OCI-M1 (cell line): ENCODE results near the gene NHP2.

Experiments
- DNase-seq: peaks from one replicate; lab custom pipeline; 2025; lab: John Stamatoyannopoulos, UW

NHP2 gene

DNA sequence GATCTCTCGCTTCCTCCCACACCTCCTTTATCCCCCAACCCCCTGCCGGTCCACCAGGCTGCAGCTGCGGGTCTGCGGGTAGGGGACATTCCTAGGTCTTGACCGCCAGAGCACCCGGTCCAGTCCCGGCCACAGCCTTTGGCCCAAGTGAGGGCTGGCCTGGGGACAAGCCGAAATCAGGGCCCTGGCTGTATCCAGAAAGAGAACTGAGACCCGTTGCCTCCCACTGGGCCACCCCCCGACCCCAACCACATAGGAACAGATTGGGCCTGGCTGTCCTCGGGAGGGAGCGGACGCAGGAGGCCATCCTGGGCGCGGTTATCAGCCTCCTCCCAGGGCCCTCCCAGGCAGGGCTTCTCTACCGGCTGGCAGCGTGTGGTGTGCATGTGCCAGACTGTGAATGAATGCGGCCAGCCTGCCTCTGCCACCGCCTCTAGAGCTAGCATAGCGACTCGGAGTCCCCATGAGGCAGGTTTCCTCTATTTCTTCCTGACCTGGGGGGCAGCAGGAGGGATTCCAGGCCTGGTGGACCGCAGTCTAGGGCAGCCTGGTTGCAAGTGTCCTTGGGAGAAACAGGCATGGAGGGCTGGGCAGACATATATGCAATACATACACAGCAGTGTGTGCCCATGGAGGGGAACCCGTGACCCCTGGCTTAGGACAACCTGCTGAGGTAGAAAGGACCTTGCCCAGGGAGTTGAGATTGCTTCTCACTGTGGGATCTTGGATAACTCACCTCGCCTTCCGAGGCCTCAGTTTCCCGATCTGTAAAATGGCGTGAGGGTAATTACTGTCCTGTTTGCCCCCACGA lies 39.2 kb downstream of the NHP2 start:
- DNase-seq, result no peak

DNA sequence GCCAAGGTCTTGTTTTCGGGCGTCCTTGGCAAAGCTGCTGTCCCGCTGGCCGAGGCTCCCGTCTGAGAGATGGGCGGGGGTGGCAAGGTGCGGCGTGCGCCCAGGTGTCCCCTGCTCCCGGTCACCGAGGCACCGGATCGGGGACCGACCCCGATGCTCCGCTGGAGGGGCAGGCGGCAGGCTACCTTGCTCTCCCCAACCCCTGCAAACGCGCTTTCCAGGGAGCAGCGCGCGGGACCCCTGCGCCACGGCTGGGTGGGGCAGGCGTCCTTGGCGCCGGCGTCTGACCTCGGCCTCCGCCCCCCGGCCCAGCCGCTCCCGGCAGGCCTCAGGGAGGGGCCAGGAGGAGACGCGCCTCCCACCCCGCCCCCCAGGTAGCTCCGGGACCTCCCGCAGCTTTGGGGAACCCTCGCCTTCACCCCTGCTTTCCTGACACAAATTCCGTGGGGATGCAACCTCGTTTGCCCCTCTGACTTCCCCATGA lies 39.8 kb downstream of the NHP2 start:
- DNase-seq, result no peak

DNA sequence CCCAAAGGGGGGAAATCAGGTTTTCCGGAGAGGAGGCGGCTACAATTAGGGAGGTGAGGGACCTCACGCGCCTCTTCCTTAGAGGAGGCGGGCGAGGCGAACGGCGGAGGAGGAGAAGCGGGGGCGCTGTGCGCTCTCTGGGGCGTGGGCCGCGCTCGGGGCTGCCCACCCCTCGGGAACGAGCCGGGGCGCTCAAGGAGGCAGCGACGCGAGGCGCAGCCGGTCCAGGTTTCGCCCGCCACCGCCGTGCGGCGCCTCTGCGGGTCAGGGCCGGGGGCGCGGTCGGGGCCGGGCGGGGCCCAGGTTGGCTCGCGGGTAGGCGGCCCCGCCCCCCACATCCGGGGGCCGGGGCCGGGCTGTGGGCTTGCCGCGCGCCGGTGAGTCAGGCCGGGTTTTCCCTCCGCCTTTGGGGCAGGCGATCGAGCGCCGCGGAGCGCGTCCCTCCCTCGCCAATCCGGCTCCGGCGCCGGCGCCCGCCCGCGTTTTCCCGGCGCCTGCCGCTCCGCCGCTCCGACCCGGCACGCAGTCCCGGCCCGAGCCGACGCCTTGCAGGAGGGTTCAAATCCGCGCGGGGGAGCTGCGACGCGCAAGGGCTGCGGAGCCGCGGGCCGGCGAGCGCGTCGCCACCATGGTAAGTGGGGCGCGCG lies 40.4 kb downstream of the NHP2 start, which contains the start of gene N4BP3:
TSS of gene N4BP3 (plus strand) at position 392 of the 647 bp plus-strand sequence. CDS start 6,052 bp downstream, outside the sequence.
- peak; percentile 62 for DNase-seq

DNA sequence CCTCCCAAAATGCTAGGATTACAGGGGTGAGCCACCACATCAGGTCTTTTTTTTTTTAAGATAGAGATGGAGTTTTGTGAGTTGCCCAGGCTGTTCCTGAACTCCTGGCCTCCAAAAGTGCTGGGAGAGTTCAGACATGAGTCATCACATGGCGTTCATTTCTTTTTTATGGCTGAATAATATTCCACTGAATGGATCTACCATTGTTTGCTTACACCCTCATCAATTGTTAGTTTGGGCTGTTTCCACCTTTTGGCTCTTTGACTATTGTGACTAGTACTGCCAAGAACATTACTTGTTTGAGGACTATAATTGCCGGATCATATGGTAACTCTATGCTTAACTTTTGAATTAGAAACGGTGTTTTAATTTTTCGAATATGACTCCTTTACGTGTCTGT lies 41.1 kb downstream of the NHP2 start:
- DNase-seq, result no peak

DNA sequence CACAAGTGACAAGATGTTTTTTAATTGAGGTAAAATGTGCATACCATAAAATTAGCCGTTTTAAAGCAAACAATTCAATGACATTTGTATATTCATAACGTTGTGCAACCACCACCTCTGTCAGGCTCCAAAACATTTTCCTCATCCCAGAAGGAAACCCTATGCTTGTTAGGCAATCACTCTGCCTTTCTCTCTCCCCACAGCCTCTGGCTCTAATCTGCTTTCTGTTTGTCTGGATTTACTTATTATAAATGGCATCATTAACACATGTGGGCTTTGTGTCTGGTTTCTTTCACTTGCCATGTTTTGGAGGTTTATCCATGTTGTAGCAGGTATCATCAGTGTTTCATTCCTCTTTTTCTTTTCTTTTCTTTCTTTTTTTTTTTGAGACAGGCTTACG lies 41.8 kb downstream of the NHP2 start:
- no peak for DNase-seq

DNA sequence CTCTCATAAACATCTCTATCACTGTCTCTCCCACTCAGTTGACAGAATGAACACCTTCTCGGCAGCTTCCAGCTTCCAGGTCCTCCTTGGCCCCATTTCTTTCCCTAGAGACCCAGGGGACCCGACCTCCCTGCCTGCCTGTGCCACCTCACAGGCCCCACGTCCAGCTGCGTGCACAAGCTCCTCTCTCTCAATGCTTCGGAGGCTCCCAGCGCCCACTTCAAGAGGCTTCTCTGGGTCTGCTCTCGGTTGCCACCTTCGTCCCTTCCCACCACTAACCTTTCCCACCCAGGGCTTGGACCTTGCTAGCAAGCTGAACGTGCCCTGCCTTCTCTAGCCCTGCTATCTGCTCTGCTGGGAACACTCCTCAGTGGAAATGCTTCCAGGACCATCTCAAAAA lies 43.2 kb downstream of the NHP2 start:
- DNase-seq, result no peak

DNA sequence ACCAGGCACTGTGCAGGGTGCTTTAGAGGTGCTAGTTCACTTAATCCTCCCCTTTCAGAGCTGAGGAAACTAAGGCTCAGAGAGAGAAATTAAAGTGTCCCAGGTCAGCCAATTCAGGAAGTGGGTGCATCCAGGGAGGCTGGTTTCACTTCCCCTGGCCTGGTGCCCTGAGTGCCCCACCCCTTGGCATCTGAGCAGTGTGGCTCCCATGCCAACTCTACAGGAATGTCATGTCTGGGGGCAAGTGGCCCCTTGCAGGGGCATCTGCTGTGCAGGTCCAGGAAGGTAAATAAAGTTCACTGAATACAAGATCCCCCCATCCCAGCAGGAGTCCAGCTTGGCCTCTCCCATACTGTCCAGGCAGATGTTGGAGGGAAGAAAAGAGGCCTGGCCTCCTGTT lies 44.7 kb downstream of the NHP2 start:
- DNase-seq, result no peak

DNA sequence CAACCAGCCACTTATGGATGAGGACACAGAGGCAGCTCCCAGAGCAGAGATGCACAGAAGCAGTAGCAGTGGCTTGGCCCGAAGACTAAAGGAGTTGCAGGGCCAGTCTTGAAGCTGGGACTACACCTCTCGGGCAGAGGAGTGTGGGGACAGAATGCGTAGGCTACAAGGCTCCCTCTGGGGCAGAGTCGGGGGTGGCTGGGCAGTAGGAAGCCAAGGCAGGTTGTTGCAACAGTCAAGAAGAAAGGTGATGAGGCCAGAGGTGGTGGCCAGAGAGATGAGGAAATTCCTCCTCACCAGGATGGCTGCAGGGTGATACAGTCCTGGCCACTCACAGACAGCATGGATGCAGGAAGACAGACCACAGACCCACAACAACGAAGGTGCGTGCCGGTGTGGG lies 45.2 kb downstream of the NHP2 start:
- no peak for DNase-seq

DNA sequence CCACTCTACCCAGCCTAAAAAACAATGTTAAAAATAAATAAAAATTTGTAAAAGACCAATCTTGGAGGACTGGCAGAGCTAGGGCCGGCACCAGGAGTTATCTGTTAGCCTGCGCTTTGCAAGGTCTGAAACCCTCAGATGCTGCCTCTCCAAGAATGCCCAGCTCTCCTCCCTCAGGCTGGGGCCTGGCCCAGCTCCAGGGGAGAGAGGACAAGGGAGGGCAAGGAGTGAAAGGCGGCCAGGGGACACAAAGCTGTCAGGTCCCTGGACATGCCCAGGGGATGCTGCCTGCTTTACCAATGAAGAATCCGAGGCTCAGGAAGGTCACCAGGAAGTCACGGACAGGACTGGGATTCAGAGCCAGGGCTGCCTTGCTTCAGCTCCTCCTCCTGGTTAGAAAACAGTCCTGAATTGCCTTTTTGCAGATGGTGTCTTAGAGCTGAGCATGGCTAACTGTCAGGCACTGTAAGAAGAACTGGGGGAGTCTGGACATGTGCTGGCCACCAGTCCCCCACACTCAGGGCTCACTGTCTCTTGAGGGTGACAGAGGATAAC lies 45.9 kb downstream of the NHP2 start:
- DNase-seq, result no peak

DNA sequence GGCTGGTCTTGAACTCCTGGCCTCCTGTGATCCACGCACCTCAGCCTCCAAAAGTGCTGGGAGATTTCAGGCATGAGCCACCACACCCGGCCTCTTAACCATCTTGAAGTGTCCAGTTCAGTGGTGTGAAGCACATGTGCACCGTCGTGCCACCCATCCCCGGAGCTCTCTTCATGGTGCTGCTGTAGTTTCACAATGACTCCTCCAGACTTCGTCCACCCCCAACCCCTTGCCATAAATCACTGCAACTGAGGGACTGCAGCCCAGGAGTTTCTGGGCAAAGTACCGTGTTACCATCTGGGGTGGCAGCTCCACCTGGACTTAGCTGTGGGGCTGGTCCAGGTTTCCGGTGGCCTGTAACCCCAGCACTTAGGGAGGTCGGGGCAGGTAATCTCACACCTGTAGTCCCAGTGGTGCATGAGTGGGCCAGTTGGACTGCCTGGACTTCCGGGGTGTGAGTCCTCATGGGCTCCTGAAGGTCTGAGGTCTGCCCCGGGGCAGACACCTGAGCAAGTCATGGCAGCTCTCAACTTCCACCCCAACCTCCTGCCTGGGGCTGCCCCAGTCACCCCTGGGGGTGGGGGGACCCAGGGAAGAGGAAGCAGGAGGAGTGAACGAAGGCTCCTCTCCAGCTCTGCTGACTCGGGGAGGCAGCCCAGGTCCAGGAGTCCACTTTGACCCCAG lies 47.0 kb downstream of the NHP2 start:
- DNase-seq, result no peak

DNA sequence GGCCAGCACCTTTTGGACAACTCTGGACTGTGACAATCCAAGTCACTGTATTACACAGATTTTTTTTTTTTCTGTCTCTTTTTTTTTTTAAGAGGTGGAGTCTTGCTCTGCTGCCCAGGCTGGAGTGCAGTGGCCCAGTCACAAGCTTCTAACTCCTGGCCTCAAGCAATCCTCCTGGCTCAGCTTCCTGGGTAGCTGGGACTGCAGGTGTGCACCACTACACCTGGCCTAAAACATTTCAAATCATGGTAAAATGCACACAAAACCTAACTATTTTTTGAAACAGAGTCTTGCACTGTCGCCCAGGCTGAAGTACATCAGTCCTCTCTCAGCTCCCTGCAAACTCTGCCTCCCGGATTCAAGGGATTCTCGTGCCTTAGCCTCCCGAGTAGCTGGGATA lies 47.6 kb downstream of the NHP2 start:
- no peak for DNase-seq

DNA sequence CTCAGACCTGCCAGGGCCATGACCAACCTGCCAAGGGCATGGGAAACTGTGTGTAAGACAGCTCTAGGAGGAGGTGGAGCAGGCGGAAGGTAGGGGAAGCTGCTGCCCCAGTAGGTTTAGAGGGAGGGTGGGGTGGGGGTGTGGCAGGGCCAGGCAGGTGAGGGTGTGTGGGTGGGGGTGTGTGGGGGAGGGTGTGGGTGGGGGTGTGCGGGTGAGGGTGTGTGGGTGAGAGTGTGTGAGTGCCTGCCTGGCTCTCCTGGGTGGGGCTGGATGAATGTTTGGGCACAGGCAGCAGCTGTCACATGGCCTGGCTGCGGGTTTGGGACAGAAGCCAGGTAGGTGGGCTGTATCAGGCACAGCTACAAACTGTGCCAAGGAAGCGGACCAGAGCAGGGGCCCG lies 49.2 kb downstream of the NHP2 start:
- DNase-seq, result no peak

DNA sequence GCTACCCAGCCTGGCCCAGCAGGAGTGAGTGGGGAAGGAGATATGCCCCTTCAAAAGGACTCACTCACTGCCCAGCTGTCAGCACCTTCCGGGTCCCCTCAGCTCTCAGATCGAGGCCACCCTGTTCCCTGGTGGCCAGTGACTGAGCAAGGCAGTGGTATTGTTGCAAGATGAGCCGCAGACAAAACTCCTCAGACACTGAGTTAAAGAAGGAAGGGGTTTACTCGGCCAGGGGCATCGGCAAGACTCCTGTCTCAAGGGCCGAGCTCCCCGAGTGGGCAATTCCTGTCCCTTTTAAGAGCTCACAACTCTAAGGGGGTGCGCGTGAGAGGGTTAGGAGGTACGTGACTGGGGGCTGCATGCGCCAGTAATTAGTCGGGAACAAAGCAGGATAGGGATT lies 50.1 kb downstream of the NHP2 start:
- DNase-seq, result no peak
